Measurements from ENCODE around the gene PPFIA3.

DNA sequence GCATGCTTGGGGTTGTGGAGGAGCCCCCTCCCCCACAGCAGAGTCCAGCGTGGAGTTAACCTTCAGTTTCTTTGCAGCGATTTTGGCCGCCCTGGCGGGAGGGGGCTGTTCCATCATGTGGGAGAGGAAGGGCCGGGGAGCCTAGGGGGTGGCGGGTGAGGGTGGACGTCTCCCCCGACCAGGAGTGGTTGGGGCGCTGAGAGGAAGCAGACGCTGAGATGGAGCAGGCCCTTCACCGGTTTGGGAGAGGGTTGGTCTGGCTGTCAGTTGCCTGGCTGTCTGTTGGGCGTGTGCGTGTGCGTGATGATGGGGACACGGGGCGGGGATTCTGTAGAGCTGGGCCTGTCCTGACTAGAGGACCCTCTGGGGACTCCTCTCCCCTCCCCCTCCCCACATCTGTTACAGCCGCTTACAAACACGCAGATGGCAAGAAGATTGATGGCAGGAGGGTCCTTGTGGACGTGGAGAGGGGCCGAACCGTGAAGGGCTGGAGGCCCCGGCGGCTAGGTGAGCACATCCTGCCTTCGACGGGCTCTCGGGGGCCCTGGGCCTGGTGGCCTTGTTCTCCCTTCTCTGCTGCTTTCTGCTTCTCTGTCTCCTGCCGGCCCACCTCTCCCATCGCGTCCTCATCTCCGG is 15.0 kb upstream of the PPFIA3 start:
- TF ChIP-seq GATA1 (IDR thresholded peaks at IDR 0.05; ENCODE audit: low read depth, low read length) (no peak), POLR2A (IDR thresholded peaks at IDR 0.05; ENCODE audit: low read length) (no peak)
